ENCODE results near the gene C12orf75. TPM values are rescaled to one million over a fixed set of nuclear protein-coding genes. Genes with fewer than 3 reads are reported as not detected.
A peak's percentile ranks its signal among the peaks of the same experiment; 100 is the strongest.

Gene C12orf75
- total RNA-seq, 1 donor from 2014 or later = 56.5 TPM

GRCh38 chr12:105352940-105353635 lies 22.6 kb downstream of the C12orf75 start:
- H3K4me1 ChIP-seq = peaks cover 12 to 48% of the 10 kb centered on the region in 2 donors
- peak overlapping the region; percentile 37 to 74 for H3K27ac ChIP-seq
- no peak for TF ChIP-seq CTCF (IDR thresholded peaks at IDR 0.05)
- no peak for DNase-seq (ENCODE audit: low spot score in 2 of 2)
- H3K4me3 ChIP-seq = peak overlapping the region in 1 of 2 donors; percentile 50
- intact Hi-C loops (cut with DNase I) = loop anchor here (2.0 kb wide), 1 partner anchor 22 kb away; the partner anchor contains the start of gene C12orf75
- no peaks in the 10 kb centered on the region for H3K9me3 ChIP-seq
- H3K36me3 ChIP-seq = no peaks in the 10 kb centered on the region
- no peaks in the 10 kb centered on the region for H3K27me3 ChIP-seq

- Histone ChIP-seq H3K36me3 (no peaks in the 10 kb centered on the region), H3K4me1 (peaks cover 12 to 41% of the 10 kb centered on the region in 2 donors), H3K4me3 (no peak overlapping the region), H3K27me3 (no peaks in the 10 kb centered on the region), H3K9me3 (no peaks in the 10 kb centered on the region), H3K27ac (peak overlapping the region; percentile 21 to 66)
- DNase-seq (ENCODE audit: low spot score in 2 of 2) = no peak
- intact Hi-C loops (cut with DNase I) = no loop called here
- no peak for TF ChIP-seq CTCF (IDR thresholded peaks at IDR 0.05)
Measured at GRCh38 chr12:105355752-105356151, 25.3 kb downstream of the C12orf75 start.

GRCh38 chr12:105357162-105357691 lies 26.7 kb downstream of the C12orf75 start:
- H3K4me1 ChIP-seq = peaks cover 6 to 30% of the 10 kb centered on the region in 2 donors
- peak overlapping the region; percentile 50 to 66 for H3K27ac ChIP-seq
- intact Hi-C loops (cut with DNase I) = no loop called here
- no peaks in the 10 kb centered on the region for H3K9me3 ChIP-seq
- peak overlapping the region in 1 of 2 donors; percentile 15 for H3K4me3 ChIP-seq
- no peaks in the 10 kb centered on the region for H3K27me3 ChIP-seq
- H3K36me3 ChIP-seq = peaks cover 0 to 3% of the 10 kb centered on the region in 2 donors
- TF ChIP-seq CTCF (IDR thresholded peaks at IDR 0.05) = no peak
- DNase-seq (ENCODE audit: low spot score in 2 of 2) = no peak

GRCh38 chr12:105358789-105359188 lies 28.3 kb downstream of the C12orf75 start:
- Histone ChIP-seq H3K27me3 (no peaks in the 10 kb centered on the region), H3K9me3 (no peaks in the 10 kb centered on the region), H3K36me3 (peaks cover 0 to 3% of the 10 kb centered on the region in 2 donors), H3K27ac (peak overlapping the region; percentile 50 to 66), H3K4me3 (no peak overlapping the region), H3K4me1 (peaks cover 6 to 25% of the 10 kb centered on the region in 2 donors)
- no peak for TF ChIP-seq CTCF (IDR thresholded peaks at IDR 0.05)
- no peak for DNase-seq (ENCODE audit: low spot score in 2 of 2)
- intact Hi-C loops (cut with DNase I) = no loop called here

- peaks cover 0 to 3% of the 10 kb centered on the region in 2 donors for H3K36me3 ChIP-seq
- no peak overlapping the region for H3K4me3 ChIP-seq
- DNase-seq (ENCODE audit: low spot score in 2 of 2) = no peak
- peaks cover 6 to 27% of the 10 kb centered on the region in 2 donors for H3K4me1 ChIP-seq
- peak overlapping the region in 1 of 2 donors; percentile 66 for H3K27ac ChIP-seq
- H3K9me3 ChIP-seq = no peaks in the 10 kb centered on the region
- intact Hi-C loops (cut with DNase I) = no loop called here
- no peaks in the 10 kb centered on the region for H3K27me3 ChIP-seq
- no peak for TF ChIP-seq CTCF (IDR thresholded peaks at IDR 0.05)
Measured at GRCh38 chr12:105359856-105360255, 29.4 kb downstream of the C12orf75 start.
